GM20431 (cell line): Measurements from ENCODE around the gene TM9SF1.
"Not testable (repeated sequence)": the region's sequence is repeated elsewhere in the genome, so short reads cannot be mapped to it uniquely, and the experiment has no call there.

ENCODE experiments used
- in situ Hi-C: fragments of 300-500 bp; cut with MseI, MboI; formaldehyde crosslinking; loops from one replicate; pipeline ENCODE4 v1.15.0; 2020; ENCODE audit warnings: low sequenced_read_pairs; ENCODE audit not compliant: unreplicated experiment

The TM9SF1 gene

DNA sequence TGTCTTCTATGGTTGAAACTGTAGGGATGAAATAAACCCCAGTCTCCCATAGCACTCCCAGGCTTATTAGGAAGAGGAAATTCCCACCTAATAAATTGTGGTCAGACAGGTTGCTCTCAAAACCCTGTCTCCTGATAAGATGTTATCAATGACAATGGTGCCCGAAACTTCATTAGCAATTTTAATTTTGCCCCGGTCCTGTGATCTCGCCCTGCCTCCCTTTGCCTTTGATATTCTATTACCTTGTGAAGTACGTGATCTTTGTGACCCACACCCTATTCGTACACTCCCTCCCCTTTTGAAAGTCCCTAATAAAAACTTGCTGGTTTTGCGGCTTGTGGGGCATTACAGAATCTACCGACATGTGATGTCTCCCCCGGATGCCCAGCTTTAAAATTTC, 7.3 kb upstream of the TM9SF1 start:
- in situ Hi-C loops, result not testable (repeated sequence)

DNA sequence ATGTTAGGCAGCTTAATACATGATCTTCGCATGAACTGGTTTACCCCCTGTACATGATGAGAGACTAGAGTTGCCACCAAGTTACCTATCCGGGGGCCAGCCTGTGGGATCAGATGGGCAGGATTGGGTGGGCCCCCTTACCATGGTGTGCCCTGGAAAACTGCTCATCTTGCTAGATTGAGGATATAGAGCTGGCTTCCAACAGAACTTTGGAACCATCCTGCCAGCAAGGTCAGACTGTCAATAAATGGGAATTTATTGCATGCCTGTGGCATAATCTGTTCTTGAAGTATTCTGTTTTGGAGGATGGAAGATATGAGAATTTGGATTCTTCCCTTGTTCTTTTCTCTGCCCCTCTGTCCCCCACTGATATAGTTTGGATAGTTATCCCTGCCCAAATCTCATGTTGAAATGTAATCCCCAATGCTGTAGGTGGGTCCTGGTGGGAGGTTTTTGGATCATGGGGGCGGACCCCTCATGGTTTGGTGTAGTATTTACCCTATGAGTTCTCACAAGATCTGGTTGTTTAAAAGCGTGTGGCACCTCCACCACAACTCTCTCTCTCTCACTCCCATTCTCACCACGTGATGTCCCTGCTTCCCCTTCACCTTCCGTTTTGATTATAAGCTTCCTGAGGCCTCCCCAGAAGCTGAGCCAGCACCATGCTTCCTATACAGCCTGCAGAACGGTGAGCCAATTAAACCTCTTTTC, 3.7 kb upstream of the TM9SF1 start:
- in situ Hi-C loops, result no loop called here

GRCh38 chr14:24197056-24197450, 1.8 kb upstream of the TM9SF1 start:
- in situ Hi-C loops, result no loop called here

GRCh38 chr14:24196071-24197055, 1.1 kb upstream of the TM9SF1 start:
- in situ Hi-C loops, result no loop called here

DNA sequence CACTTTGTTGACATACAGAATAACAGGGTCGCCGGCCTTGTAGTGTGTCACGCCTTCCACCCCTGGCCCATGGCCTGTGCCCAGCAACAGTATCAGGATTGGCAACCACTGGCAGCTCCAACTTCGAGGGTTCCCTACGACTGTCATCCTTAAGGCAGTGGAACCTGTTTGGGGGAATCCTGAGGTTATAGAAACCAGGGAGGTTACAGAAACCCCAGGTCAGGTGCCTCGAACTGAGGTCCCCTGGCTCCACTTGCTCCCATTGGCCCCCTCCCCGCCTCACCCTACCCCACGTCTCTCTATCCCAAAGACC, 412 bp downstream of the TM9SF1 start:
- in situ Hi-C loops, result no loop called here

- in situ Hi-C loops, result no loop called here
Observed at GRCh38 chr14:24194186-24194872, 912 bp downstream of the TM9SF1 start.

- in situ Hi-C loops, result no loop called here
Observed at GRCh38 chr14:24192933-24193332, 2.3 kb downstream of the TM9SF1 start.

DNA sequence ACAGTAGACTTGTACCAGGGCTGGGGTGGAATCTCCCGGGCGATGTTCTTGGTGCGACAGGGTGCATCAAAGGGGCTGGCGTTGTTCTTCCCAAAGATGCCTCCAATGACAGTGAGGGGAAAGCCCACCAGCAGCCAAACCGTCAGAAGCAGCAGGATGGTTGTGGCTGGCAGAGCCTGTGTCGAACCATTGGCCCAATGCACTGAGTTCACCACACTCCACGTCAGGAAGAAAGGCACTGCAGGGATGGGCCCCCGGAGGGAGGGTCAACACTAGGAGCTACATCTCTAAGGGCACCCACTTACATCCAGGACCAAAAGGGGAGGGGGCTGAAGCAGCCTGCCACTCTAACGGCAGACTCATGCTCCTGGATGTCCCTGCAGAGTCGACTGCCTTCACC, 4.8 kb downstream of the TM9SF1 start:
- in situ Hi-C loops, result no loop called here

DNA sequence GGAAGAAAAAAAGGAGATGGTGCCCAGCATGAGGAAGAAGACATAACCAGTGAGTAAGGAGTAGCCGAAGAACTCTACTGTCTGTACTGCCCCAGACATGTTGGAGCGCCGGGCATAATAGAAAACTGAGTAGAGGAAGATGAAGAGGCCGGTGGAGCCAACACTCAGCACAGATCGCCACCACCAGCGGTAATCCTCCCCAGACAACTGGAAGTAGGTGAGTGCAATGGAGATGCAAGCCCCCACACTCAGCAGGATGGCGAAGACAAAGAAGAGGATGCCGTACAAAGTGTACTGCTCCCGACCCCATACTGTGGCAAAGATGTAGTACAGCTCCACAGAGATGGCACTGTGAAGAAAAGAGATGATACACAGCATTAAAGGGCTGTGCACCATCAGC, 5.8 kb downstream of the TM9SF1 start:
- in situ Hi-C loops, result no loop called here

- in situ Hi-C loops, result no loop called here
Observed at GRCh38 chr14:24189059-24189375, 6.2 kb downstream of the TM9SF1 start.

DNA sequence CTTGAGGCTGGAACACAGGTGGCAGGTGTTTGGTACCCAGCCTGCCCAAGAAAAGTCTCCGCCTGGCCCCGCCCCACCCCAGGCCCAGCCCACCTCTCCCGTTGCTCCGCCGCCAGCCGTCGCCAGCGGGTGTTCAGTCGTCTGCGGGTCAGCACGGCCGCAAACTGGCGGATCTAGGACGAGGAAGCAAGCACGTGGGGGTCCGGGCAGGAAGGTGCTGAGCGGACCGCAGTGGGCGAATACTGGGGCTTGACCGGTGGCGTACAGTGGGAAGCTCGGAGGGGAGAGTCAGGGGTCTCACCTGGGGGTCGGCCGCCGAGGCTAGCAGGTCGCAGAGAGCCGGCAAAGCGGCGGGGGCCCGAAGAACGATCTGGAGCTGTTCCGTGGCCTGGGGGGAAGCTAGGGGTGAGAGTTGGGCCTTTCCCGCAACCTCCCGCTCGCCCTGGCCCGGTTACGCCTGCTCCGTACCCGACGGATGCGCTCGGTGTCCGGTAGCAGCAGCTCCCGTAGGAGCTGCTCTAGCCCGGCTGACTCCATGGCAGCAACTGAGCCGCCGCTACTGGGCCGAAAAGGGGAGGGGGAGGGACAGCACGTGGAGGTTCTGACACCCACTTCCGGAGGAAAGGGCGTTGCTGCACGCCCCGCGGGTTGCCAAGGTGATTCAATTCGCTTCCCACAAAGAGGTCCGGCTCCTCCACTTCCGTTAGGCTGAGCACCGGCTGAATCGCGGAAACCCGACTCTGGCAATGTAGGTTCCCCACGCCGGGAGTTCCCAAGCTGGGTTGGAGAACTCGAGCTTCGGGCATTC, 6.8 kb downstream of the TM9SF1 start, which contains the start of gene IPO4:
Gene IPO4 (minus strand): TSS at position 566 of the 808 bp plus-strand sequence. CDS start 29 bp downstream, at position 537.
- in situ Hi-C loops, result no loop called here

- in situ Hi-C loops, result no loop called here
Observed at GRCh38 chr14:24187539-24187915, 7.7 kb downstream of the TM9SF1 start.

- in situ Hi-C loops, result no loop called here
Observed at GRCh38 chr14:24186831-24187538, 8.3 kb downstream of the TM9SF1 start.

DNA sequence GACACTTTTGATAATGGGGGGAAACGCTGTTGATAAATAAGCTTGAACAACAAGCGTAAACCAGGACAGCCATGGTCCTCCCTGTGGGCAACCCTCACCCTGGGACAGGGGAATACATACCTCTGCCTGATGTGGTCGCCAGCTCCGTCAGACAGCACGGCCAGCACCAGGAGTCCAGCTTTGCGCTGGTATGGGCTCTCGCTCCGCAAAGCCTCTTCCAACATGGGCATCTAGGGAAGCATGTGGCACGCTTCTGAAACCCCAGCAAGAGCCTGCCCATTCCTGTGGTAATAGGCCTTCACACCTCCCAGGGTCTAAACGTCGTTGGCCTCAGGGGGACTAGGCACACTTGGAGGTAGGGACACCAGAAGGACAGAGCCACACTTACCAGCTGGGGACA, 9.5 kb downstream of the TM9SF1 start:
- in situ Hi-C loops, result no loop called here

DNA sequence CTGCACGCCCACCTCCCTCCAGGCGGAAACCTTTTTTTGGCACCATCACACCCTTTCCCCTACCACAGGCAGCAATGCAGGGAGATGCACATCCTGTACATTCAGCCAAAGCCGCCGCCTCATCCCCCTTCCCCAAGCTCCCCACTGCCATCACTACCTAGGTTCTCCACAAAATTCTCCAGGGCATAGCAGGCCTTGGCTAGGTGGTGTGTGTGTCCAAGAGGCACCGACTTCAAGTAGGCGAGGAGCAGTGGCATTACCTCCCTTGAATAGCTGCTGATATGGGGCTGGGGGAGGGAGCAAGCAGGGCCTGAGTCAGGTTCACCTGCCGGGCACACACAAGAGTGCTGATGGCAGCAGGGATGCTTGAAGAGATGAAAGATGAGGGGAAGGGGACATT, 10.2 kb downstream of the TM9SF1 start:
- in situ Hi-C loops, result no loop called here

DNA sequence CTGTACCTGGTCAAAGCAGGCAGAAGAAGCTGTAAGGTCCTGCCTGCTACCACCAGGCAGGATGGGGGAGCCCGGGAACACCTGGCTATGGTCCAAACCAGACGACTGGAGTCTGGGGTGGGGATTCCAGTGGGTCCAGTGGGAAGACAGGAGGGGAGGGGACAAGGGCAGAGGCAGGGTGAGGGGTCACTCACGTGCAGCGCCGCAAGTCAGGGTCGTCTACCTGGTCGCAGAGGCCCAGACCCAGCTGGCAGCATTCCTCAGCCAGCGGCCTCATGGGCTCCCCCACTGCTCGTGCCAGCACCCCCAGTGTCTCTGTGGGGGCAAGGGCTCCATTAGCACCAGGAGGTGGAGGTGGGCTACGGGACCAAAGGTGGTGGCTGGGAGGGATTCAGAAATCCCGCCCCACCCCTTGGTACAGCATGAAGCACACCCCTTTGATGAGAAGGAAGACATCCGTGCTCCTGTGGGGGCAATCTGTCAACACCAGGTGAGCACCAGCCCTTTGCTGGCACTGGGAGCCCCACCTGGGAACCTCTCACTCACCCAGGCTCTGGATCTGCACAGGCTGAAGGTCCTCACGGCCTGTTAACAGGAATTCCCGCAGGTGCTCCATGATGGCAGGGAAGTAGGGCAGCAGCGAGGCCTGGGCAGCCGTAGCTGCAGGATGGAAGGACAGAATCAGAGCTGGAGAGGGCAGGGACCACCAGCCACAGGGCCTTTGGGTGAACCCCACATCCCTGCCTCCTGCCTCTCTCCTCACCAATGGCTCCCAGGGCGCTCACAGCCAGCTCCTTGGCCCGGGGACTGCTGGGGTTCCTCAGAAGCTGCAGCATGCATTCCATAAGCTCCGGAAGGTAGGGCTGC, 10.9 kb downstream of the TM9SF1 start:
- in situ Hi-C loops, result no loop called here

DNA sequence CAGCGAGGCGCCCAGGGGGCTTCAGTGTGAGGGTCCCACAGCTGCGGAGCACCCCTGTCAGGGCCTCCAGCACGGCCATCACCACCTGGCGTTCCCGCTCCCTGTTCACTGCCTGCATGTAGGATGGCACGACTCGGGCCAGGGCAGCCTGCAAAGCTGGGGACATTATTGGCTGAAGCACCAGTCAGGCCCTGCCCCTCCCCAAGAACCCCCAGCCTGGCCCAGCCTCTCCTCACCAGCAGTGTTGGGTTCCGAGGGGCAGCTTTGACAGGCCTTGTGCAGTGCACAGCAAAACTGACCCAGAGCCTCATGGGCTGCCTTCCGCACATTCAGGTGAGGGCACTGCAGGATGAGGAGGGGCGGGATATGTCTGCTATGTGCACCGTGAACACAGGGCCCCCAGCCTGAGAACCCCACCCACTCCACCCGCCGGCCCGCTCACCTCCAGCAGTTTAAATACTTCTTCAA, 12.2 kb downstream of the TM9SF1 start:
- in situ Hi-C loops, result no loop called here

DNA sequence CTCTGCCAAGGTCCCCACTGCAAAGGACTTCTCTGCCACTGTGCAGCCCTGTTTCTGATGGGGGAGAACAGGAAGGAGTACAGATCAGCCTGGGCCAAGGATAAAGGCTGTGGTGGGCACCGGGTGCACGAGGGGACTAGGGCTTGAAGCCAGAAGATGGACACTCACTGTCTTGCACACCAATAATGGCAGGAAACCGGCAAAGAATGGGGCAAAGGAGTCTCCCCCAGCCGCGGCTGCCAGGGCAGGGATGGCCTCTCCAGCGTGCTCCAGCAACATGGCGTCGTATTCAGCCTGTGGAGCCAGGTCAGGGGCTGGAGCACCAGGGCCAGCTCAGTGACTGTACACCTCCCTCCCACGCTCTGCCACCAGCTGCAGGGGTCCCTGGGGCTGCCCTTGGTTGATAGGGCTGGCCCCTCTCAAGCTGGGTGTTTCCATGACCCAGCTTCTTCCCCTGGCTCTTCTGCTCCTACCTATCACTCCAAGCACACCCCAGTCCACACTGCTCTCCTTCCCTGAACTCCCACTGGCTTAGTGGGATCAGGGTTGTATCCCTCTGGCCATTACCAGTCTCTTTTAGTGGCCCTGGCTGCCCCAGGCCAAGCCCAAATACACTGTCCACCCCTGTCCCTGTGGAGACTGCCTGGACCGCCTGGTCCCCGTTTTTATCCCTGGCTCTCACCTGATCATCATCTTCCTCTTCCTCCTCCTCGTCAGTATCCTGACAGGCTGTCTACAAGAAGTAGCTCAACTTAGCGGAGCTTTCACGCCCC, 12.9 kb downstream of the TM9SF1 start:
- in situ Hi-C loops, result no loop called here
